Ishikawa (cell line): ENCODE results near the gene GRIN2D.

Source experiments
- CEBPB ChIP-seq: IDR thresholded peaks from 2 replicates; pipeline ENCODE4 v1.6.1; 2012
- CREB1 ChIP-seq: IDR thresholded peaks from 2 replicates; pipeline ENCODE4 v1.6.1; 2012; ENCODE audit warnings: low read depth
- EP300 ChIP-seq: IDR thresholded peaks from 2 replicates; pipeline ENCODE4 v1.6.1; 2012; ENCODE audit warnings: borderline replicate concordance
- FOXM1 ChIP-seq: IDR thresholded peaks from 2 replicates; pipeline ENCODE4 v1.6.1; 2012; ENCODE audit warnings: low read depth, borderline replicate concordance
- NFIC ChIP-seq: IDR thresholded peaks from 2 replicates; pipeline ENCODE4 v1.6.1; 2012
- RAD21 ChIP-seq: IDR thresholded peaks from 2 replicates; pipeline ENCODE4 v1.6.1; 2012; ENCODE audit warnings: low read depth
- TAF1 ChIP-seq: IDR thresholded peaks from 2 replicates; pipeline ENCODE4 v1.6.1; 2012; ENCODE audit warnings: low read depth, mild to moderate bottlenecking
- YY1 ChIP-seq: IDR thresholded peaks from 2 replicates; pipeline ENCODE4 v1.6.1; 2012; ENCODE audit warnings: low read depth
- ZBTB7A ChIP-seq: IDR thresholded peaks from 2 replicates; pipeline ENCODE4 v1.6.1; 2012; ENCODE audit warnings: low read depth
- TF ChIP-seq, protein P1 (sequence below): IDR thresholded peaks from 2 replicates; pipeline ENCODE4 v1.6.1; 2012
- TF ChIP-seq, protein P2 (sequence below): IDR thresholded peaks from 2 replicates; pipeline ENCODE4 v1.6.1; 2012; ENCODE audit warnings: low read depth, mild to moderate bottlenecking

GRCh38 chr19:48396016-48396823 lies 2.8 kb downstream of the GRIN2D start:
- TF ChIP-seq YY1, result no peak
- no peak for TF ChIP-seq RAD21
- no peak for TF ChIP-seq CEBPB
- TF ChIP-seq TAF1, result no peak
- TF ChIP-seq, protein P1, sequence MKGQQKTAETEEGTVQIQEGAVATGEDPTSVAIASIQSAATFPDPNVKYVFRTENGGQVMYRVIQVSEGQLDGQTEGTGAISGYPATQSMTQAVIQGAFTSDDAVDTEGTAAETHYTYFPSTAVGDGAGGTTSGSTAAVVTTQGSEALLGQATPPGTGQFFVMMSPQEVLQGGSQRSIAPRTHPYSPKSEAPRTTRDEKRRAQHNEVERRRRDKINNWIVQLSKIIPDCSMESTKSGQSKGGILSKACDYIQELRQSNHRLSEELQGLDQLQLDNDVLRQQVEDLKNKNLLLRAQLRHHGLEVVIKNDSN, result no peak
- TF ChIP-seq ZBTB7A, result no peak
- TF ChIP-seq, protein P2, sequence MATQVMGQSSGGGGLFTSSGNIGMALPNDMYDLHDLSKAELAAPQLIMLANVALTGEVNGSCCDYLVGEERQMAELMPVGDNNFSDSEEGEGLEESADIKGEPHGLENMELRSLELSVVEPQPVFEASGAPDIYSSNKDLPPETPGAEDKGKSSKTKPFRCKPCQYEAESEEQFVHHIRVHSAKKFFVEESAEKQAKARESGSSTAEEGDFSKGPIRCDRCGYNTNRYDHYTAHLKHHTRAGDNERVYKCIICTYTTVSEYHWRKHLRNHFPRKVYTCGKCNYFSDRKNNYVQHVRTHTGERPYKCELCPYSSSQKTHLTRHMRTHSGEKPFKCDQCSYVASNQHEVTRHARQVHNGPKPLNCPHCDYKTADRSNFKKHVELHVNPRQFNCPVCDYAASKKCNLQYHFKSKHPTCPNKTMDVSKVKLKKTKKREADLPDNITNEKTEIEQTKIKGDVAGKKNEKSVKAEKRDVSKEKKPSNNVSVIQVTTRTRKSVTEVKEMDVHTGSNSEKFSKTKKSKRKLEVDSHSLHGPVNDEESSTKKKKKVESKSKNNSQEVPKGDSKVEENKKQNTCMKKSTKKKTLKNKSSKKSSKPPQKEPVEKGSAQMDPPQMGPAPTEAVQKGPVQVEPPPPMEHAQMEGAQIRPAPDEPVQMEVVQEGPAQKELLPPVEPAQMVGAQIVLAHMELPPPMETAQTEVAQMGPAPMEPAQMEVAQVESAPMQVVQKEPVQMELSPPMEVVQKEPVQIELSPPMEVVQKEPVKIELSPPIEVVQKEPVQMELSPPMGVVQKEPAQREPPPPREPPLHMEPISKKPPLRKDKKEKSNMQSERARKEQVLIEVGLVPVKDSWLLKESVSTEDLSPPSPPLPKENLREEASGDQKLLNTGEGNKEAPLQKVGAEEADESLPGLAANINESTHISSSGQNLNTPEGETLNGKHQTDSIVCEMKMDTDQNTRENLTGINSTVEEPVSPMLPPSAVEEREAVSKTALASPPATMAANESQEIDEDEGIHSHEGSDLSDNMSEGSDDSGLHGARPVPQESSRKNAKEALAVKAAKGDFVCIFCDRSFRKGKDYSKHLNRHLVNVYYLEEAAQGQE, result no peak
- TF ChIP-seq FOXM1, result no peak
- TF ChIP-seq CREB1, result no peak
- TF ChIP-seq NFIC, result no peak
- no peak for TF ChIP-seq EP300
